Tibial nerve (tissue), 4 donors: ENCODE results near the gene KIAA0232.

Source experiments
- EP300 ChIP-seq, 2 donors: sonication (generic); formaldehyde crosslinking; IDR thresholded peaks; one replicate each; pipeline ENCODE4 v1.6.1; 2017; ENCODE audit warnings: antibody characterized with exemption in 2 of 2, mild to moderate bottlenecking in 1 of 2
- POLR2A ChIP-seq, 2 donors: fragments of 450-650 bp; IDR thresholded peaks; one replicate each; pipeline ENCODE4 v1.6.1; 2017; ENCODE audit warnings: antibody characterized with exemption in 2 of 2, mild to moderate bottlenecking in 2 of 2, moderate library complexity in 2 of 2
- TF ChIP-seq, protein P1 (sequence below), 5 experiments: fragments of 200-600 bp in 3 of 5; fragments of 450-650 bp in 2 of 5; sonication (generic) in 3 of 5; IDR thresholded peaks; one replicate each; pipeline ENCODE4 v1.5.1; 2016 to 2019; ENCODE audit warnings: antibody characterized with exemption in 5 of 5, mild to moderate bottlenecking in 3 of 5, moderate library complexity in 2 of 5

GRCh38 chr4:6811165-6811564 is 28.6 kb downstream of the KIAA0232 start:
- TF ChIP-seq EP300 (IDR thresholded peaks at IDR 0.05) (no peak), POLR2A (IDR thresholded peaks at IDR 0.05) (no peak)
- TF ChIP-seq, protein P1, sequence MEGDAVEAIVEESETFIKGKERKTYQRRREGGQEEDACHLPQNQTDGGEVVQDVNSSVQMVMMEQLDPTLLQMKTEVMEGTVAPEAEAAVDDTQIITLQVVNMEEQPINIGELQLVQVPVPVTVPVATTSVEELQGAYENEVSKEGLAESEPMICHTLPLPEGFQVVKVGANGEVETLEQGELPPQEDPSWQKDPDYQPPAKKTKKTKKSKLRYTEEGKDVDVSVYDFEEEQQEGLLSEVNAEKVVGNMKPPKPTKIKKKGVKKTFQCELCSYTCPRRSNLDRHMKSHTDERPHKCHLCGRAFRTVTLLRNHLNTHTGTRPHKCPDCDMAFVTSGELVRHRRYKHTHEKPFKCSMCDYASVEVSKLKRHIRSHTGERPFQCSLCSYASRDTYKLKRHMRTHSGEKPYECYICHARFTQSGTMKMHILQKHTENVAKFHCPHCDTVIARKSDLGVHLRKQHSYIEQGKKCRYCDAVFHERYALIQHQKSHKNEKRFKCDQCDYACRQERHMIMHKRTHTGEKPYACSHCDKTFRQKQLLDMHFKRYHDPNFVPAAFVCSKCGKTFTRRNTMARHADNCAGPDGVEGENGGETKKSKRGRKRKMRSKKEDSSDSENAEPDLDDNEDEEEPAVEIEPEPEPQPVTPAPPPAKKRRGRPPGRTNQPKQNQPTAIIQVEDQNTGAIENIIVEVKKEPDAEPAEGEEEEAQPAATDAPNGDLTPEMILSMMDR (IDR thresholded peaks at IDR 0.05): no peak
